ENCODE measurements around the gene ROBO1.

GRCh38 chr3:78882251-78882650 is 885.5 kb downstream of the ROBO1 start:
- TF ChIP-seq POLR2AphosphoS5 (IDR thresholded peaks at IDR 0.05; ENCODE audit: insufficient read depth in 1 of 2, low read depth in 1 of 2) (no peak), POLR2A (IDR thresholded peaks at IDR 0.05) (no peak)
- TF ChIP-seq, protein P1, sequence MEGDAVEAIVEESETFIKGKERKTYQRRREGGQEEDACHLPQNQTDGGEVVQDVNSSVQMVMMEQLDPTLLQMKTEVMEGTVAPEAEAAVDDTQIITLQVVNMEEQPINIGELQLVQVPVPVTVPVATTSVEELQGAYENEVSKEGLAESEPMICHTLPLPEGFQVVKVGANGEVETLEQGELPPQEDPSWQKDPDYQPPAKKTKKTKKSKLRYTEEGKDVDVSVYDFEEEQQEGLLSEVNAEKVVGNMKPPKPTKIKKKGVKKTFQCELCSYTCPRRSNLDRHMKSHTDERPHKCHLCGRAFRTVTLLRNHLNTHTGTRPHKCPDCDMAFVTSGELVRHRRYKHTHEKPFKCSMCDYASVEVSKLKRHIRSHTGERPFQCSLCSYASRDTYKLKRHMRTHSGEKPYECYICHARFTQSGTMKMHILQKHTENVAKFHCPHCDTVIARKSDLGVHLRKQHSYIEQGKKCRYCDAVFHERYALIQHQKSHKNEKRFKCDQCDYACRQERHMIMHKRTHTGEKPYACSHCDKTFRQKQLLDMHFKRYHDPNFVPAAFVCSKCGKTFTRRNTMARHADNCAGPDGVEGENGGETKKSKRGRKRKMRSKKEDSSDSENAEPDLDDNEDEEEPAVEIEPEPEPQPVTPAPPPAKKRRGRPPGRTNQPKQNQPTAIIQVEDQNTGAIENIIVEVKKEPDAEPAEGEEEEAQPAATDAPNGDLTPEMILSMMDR (IDR thresholded peaks at IDR 0.05): no peak

Data from vagina (tissue), 2 donors.